ENCODE results near the gene KRTAP10-1.

Gene KRTAP10-1

GRCh38 chr21:44548922-44549321, 8.9 kb upstream of the KRTAP10-1 start:
- DNase-seq (no peak), ATAC-seq (replicated peaks) (no peak)
- H3K9me3 Mint-ChIP-seq: peaks cover 14 to 22% of the 10 kb centered on the region in 2 donors
- H3K36me3 Mint-ChIP-seq: peaks cover 12 to 14% of the 10 kb centered on the region in 2 donors
- H3K4me1 Mint-ChIP-seq: peaks cover 6 to 9% of the 10 kb centered on the region in 2 donors
- no peak overlapping the region for H3K27ac Mint-ChIP-seq
- no peak overlapping the region for H3K4me3 Mint-ChIP-seq
- peaks cover 57 to 59% of the 10 kb centered on the region in 2 donors for H3K27me3 Mint-ChIP-seq

GRCh38 chr21:44548381-44548780, 8.4 kb upstream of the KRTAP10-1 start:
- DNase-seq: no peak

GRCh38 chr21:44547656-44548331, 7.8 kb upstream of the KRTAP10-1 start:
- Mint-ChIP-seq H3K4me1 (peaks cover 6 to 9% of the 10 kb centered on the region in 2 donors), H3K4me3 (peak overlapping the region in 1 of 2 donors; percentile 23), H3K27me3 (peaks cover 51% of the 10 kb centered on the region in 2 donors), H3K9me3 (peaks cover 13 to 22% of the 10 kb centered on the region in 2 donors), H3K27ac (no peak overlapping the region), H3K36me3 (peaks cover 12 to 14% of the 10 kb centered on the region in 2 donors)
- ATAC-seq (replicated peaks): no peak
- no peak for DNase-seq

More at GRCh38 chr21:44548381-44548780, 8.4 kb upstream of the KRTAP10-1 start:
- H3K4me3 Mint-ChIP-seq: no peak overlapping the region
- H3K27me3 Mint-ChIP-seq: peaks cover 55 to 56% of the 10 kb centered on the region in 2 donors
- peaks cover 6 to 9% of the 10 kb centered on the region in 2 donors for H3K4me1 Mint-ChIP-seq
- H3K36me3 Mint-ChIP-seq: peaks cover 12 to 14% of the 10 kb centered on the region in 2 donors
- no peak for ATAC-seq (replicated peaks)
- H3K9me3 Mint-ChIP-seq: peaks cover 13 to 22% of the 10 kb centered on the region in 2 donors
- H3K27ac Mint-ChIP-seq: no peak overlapping the region

GRCh38 chr21:44544566-44544965, 4.6 kb upstream of the KRTAP10-1 start:
- H3K36me3 Mint-ChIP-seq: peaks cover 12 to 14% of the 10 kb centered on the region in 2 donors
- H3K9me3 Mint-ChIP-seq: peaks cover 13 to 22% of the 10 kb centered on the region in 2 donors
- no peak for ATAC-seq (replicated peaks)
- peaks cover 5 to 6% of the 10 kb centered on the region in 2 donors for H3K4me1 Mint-ChIP-seq
- DNase-seq: no peak
- H3K27ac Mint-ChIP-seq: no peak overlapping the region
- H3K27me3 Mint-ChIP-seq: peaks cover 30 to 31% of the 10 kb centered on the region in 2 donors
- H3K4me3 Mint-ChIP-seq: no peak overlapping the region

- H3K27me3 Mint-ChIP-seq: peaks cover 29 to 30% of the 10 kb centered on the region in 2 donors
- DNase-seq: no peak
- H3K36me3 Mint-ChIP-seq: peaks cover 12 to 13% of the 10 kb centered on the region in 2 donors
Measured at GRCh38 chr21:44542716-44543115, 2.7 kb upstream of the KRTAP10-1 start.

GRCh38 chr21:44540741-44541288, 820 bp upstream of the KRTAP10-1 start:
- DNase-seq: no peak
- H3K4me1 Mint-ChIP-seq: no peaks in the 10 kb centered on the region
- H3K4me3 Mint-ChIP-seq: no peak overlapping the region
- peaks cover 1 to 5% of the 10 kb centered on the region in 2 donors for H3K9me3 Mint-ChIP-seq
- no peaks in the 10 kb centered on the region for H3K36me3 Mint-ChIP-seq
- H3K27ac Mint-ChIP-seq: no peak overlapping the region
- H3K27me3 Mint-ChIP-seq: peaks cover 26 to 30% of the 10 kb centered on the region in 2 donors
- no peak for ATAC-seq (replicated peaks)

More at GRCh38 chr21:44542716-44543115, 2.7 kb upstream of the KRTAP10-1 start:
- peaks cover 11 to 21% of the 10 kb centered on the region in 2 donors for H3K9me3 Mint-ChIP-seq
- ATAC-seq (replicated peaks): no peak
- no peak overlapping the region for H3K4me3 Mint-ChIP-seq
- H3K4me1 Mint-ChIP-seq: peaks cover 2 to 4% of the 10 kb centered on the region in 2 donors
- H3K27ac Mint-ChIP-seq: no peak overlapping the region

GRCh38 chr21:44539046-44539445, 949 bp downstream of the KRTAP10-1 start:
- Mint-ChIP-seq H3K27me3 (peaks cover 26 to 30% of the 10 kb centered on the region in 2 donors), H3K27ac (no peak overlapping the region)

GRCh38 chr21:44537930-44538911, 1.8 kb downstream of the KRTAP10-1 start:
- no peak for ATAC-seq (replicated peaks)
- Mint-ChIP-seq H3K27ac (no peak overlapping the region), H3K4me3 (no peak overlapping the region)

More at GRCh38 chr21:44539046-44539445, 949 bp downstream of the KRTAP10-1 start:
- Mint-ChIP-seq H3K36me3 (no peaks in the 10 kb centered on the region), H3K4me1 (no peaks in the 10 kb centered on the region), H3K4me3 (no peak overlapping the region), H3K9me3 (peaks cover 0 to 5% of the 10 kb centered on the region in 2 donors)
- no peak for ATAC-seq (replicated peaks)
- DNase-seq: no peak

GRCh38 chr21:44535963-44536362, 4.0 kb downstream of the KRTAP10-1 start:
- H3K4me1 Mint-ChIP-seq: no peaks in the 10 kb centered on the region
- peaks cover 26 to 39% of the 10 kb centered on the region in 2 donors for H3K27me3 Mint-ChIP-seq
- H3K27ac Mint-ChIP-seq: no peak overlapping the region
- H3K36me3 Mint-ChIP-seq: no peaks in the 10 kb centered on the region
- peaks cover 0 to 5% of the 10 kb centered on the region in 2 donors for H3K9me3 Mint-ChIP-seq
- no peak for ATAC-seq (replicated peaks)
- no peak overlapping the region for H3K4me3 Mint-ChIP-seq
- no peak for DNase-seq

More at GRCh38 chr21:44537930-44538911, 1.8 kb downstream of the KRTAP10-1 start:
- H3K27me3 Mint-ChIP-seq: peaks cover 26 to 30% of the 10 kb centered on the region in 2 donors
- DNase-seq: no peak
- no peaks in the 10 kb centered on the region for H3K36me3 Mint-ChIP-seq
- H3K9me3 Mint-ChIP-seq: peaks cover 0 to 5% of the 10 kb centered on the region in 2 donors
- no peaks in the 10 kb centered on the region for H3K4me1 Mint-ChIP-seq

- Mint-ChIP-seq H3K36me3 (no peaks in the 10 kb centered on the region), H3K27me3 (peaks cover 26 to 39% of the 10 kb centered on the region in 2 donors), H3K4me1 (no peaks in the 10 kb centered on the region), H3K4me3 (no peak overlapping the region), H3K27ac (no peak overlapping the region), H3K9me3 (peaks cover 0 to 5% of the 10 kb centered on the region in 2 donors)
- DNase-seq: no peak
- no peak for ATAC-seq (replicated peaks)
Measured at GRCh38 chr21:44534688-44535087, 5.3 kb downstream of the KRTAP10-1 start.

- H3K27ac Mint-ChIP-seq: no peak overlapping the region
- H3K4me1 Mint-ChIP-seq: no peaks in the 10 kb centered on the region
- peaks cover 20 to 33% of the 10 kb centered on the region in 2 donors for H3K27me3 Mint-ChIP-seq
- peaks cover 0 to 5% of the 10 kb centered on the region in 2 donors for H3K9me3 Mint-ChIP-seq
- H3K36me3 Mint-ChIP-seq: no peaks in the 10 kb centered on the region
- ATAC-seq (replicated peaks) (no peak), DNase-seq (no peak)
- no peak overlapping the region for H3K4me3 Mint-ChIP-seq
Measured at GRCh38 chr21:44533891-44534627, 5.9 kb downstream of the KRTAP10-1 start.

- Mint-ChIP-seq H3K36me3 (no peaks in the 10 kb centered on the region), H3K27me3 (peaks cover 12 to 27% of the 10 kb centered on the region in 2 donors), H3K27ac (no peak overlapping the region), H3K4me3 (no peak overlapping the region), H3K9me3 (peaks cover 0 to 5% of the 10 kb centered on the region in 2 donors), H3K4me1 (no peaks in the 10 kb centered on the region)
- ATAC-seq (replicated peaks): no peak
- no peak for DNase-seq
Measured at GRCh38 chr21:44533121-44533890, 6.7 kb downstream of the KRTAP10-1 start.

GRCh38 chr21:44532712-44533111, 7.3 kb downstream of the KRTAP10-1 start:
- peaks cover 7 to 22% of the 10 kb centered on the region in 2 donors for H3K27me3 Mint-ChIP-seq
- DNase-seq (no peak), ATAC-seq (replicated peaks) (no peak)
- H3K36me3 Mint-ChIP-seq: no peaks in the 10 kb centered on the region
- H3K27ac Mint-ChIP-seq: no peak overlapping the region
- no peaks in the 10 kb centered on the region for H3K4me1 Mint-ChIP-seq
- no peak overlapping the region for H3K4me3 Mint-ChIP-seq
- H3K9me3 Mint-ChIP-seq: peaks cover 0 to 5% of the 10 kb centered on the region in 2 donors
